CD4-positive, alpha-beta T cell treated with Interleukin-10 for 1 hour (primary cell): ENCODE results near the gene DTNA.

Source experiments
- DNase-seq: peaks from one replicate; pipeline ENCODE4 v3.0.0-alpha.2; 2020

DTNA gene

GRCh38 chr18:34809451-34810072 lies 99.5 kb downstream of the DTNA start:
- no peak for DNase-seq

- DNase-seq, result no peak
Measured at GRCh38 chr18:34816183-34816582, 106.1 kb downstream of the DTNA start.

- no peak for DNase-seq
Measured at GRCh38 chr18:34817636-34818035, 107.5 kb downstream of the DTNA start.

- no peak for DNase-seq
Measured at GRCh38 chr18:34818064-34818463, 108.0 kb downstream of the DTNA start.

GRCh38 chr18:34820360-34821065 lies 110.4 kb downstream of the DTNA start:
- DNase-seq, result no peak

- no peak for DNase-seq
Measured at GRCh38 chr18:34821669-34822210, 111.6 kb downstream of the DTNA start.

GRCh38 chr18:34828093-34828492 lies 118.0 kb downstream of the DTNA start:
- DNase-seq, result no peak

GRCh38 chr18:34834897-34835296 lies 124.8 kb downstream of the DTNA start:
- no peak for DNase-seq

- DNase-seq, result no peak
Measured at GRCh38 chr18:34835466-34835865, 125.4 kb downstream of the DTNA start.

GRCh38 chr18:34837769-34838272 lies 127.7 kb downstream of the DTNA start:
- no peak for DNase-seq

GRCh38 chr18:34838669-34839068 lies 128.6 kb downstream of the DTNA start:
- DNase-seq, result no peak

GRCh38 chr18:34840256-34840826 lies 130.2 kb downstream of the DTNA start:
- no peak for DNase-seq

- no peak for DNase-seq
Measured at GRCh38 chr18:34841891-34842290, 131.8 kb downstream of the DTNA start.

GRCh38 chr18:34844072-34844471 lies 134.0 kb downstream of the DTNA start:
- DNase-seq, result no peak

GRCh38 chr18:34844732-34845459 lies 134.8 kb downstream of the DTNA start:
- no peak for DNase-seq

GRCh38 chr18:34847408-34847807 lies 137.3 kb downstream of the DTNA start:
- no peak for DNase-seq

GRCh38 chr18:34848156-34848555 lies 138.1 kb downstream of the DTNA start:
- DNase-seq, result no peak

- no peak for DNase-seq
Measured at GRCh38 chr18:34848695-34849094, 138.6 kb downstream of the DTNA start.

GRCh38 chr18:34857320-34857719 lies 147.2 kb downstream of the DTNA start:
- no peak for DNase-seq

- no peak for DNase-seq
Measured at GRCh38 chr18:34858188-34858587, 148.1 kb downstream of the DTNA start.

- DNase-seq, result no peak
Measured at GRCh38 chr18:34859496-34859895, 149.4 kb downstream of the DTNA start.

GRCh38 chr18:34862561-34862960 lies 152.5 kb downstream of the DTNA start:
- DNase-seq, result no peak

GRCh38 chr18:34863702-34864101 lies 153.6 kb downstream of the DTNA start:
- DNase-seq, result no peak
